ENCODE results near the gene SASH1.

DNA sequence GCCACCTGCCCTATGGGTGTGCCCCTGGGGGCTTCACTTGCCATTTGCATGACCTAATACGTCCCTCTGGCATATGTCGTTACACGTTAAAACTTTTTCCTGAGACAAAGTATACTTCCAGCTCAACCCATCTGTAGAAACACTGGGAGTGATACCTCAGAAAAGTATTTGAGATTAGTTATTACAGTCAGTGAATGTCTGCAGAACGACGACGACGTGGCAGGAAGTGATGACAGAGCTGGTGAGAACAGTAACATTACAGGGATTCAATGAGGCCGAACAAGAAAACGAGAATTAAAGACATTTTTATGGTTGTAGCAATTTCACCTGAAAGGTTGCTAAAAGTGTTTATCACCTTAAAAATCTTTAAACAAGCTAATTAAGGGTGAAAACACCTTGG is 40.2 kb downstream of the SASH1 start:
- TF ChIP-seq ZNF274 (IDR thresholded peaks at IDR 0.05; ENCODE audit: low read depth, low read length) (no peak), YY1 (IDR thresholded peaks at IDR 0.05; ENCODE audit: insufficient read depth, insufficient read length) (no peak)
